IMR-90 (cell line): ENCODE results near the gene MMP3. TPM values are rescaled to one million over a fixed set of nuclear protein-coding genes. Genes with fewer than 3 reads are reported as not detected.

ENCODE experiments used
- ATAC-seq: fragments of 200-7000 bp; cut with Tn5 transposase; 2 replicates; pipeline ENCODE4 v1.9.1; 2020; ENCODE audit warnings: low read depth, mild to moderate bottlenecking, moderate library complexity
- BruUV-seq: library from RNA; stranded (reverse); fragments of 400-500 nt; replicated peaks from 2 replicates; lab custom pipeline; 2021; lab: Mats Ljungman, UMichigan
- CTCF ChIA-PET: fragments of 300-600 bp; formaldehyde crosslinking; extraction: SDS; loops from one replicate; lab custom pipeline; 2021; ENCODE audit warnings: antibody characterized with exemption; lab: Yijun Ruan, JAX
- POLR2A ChIA-PET: fragments of 300-600 bp; sonication (Branson Sonifier 250); formaldehyde crosslinking; loops from one replicate; lab custom pipeline; 2022; ENCODE audit warnings: antibody characterized with exemption; ENCODE audit not compliant: unreplicated experiment; lab: Charles Lee
- DNase-seq: peaks from one replicate; pipeline ENCODE4 v3.0.0; 2013
- H2AFZ ChIP-seq: replicated peaks from 2 replicates; pipeline ENCODE3; 2013; ENCODE audit warnings: low read length, mild to moderate bottlenecking; ENCODE audit not compliant: poor library complexity
- H2AK5ac ChIP-seq: 2 replicates; pipeline ENCODE4 v1.6.1; 2013; ENCODE audit warnings: low read depth, low read length, inconsistent platforms
- H2AK9ac ChIP-seq: replicated peaks from 2 replicates; pipeline ENCODE3; 2013; ENCODE audit warnings: mild to moderate bottlenecking, low read depth, low read length, moderate library complexity; ENCODE audit not compliant: poor library complexity
- H2BK120ac ChIP-seq: 2 replicates; pipeline ENCODE4 v1.6.1; 2013; ENCODE audit warnings: low read depth, low read length, inconsistent platforms
- H2BK15ac ChIP-seq: 3 replicates; pipeline ENCODE4 v1.6.1; 2013; ENCODE audit warnings: low read depth, low read length, inconsistent platforms
- H2BK20ac ChIP-seq: 2 replicates; pipeline ENCODE4 v1.6.1; 2013; ENCODE audit warnings: low read depth, mild to moderate bottlenecking, inconsistent platforms, low read length, moderate library complexity
- H2BK5ac ChIP-seq: 2 replicates; pipeline ENCODE4 v1.6.1; 2013; ENCODE audit warnings: mild to moderate bottlenecking, low read depth, low read length, inconsistent platforms; ENCODE audit not compliant: poor library complexity, severe bottlenecking
- H3K14ac ChIP-seq: replicated peaks from 2 replicates; pipeline ENCODE4 v1.6.1; 2013; ENCODE audit warnings: low read depth, low read length, inconsistent platforms
- H3K18ac ChIP-seq: 2 replicates; pipeline ENCODE4 v1.6.1; 2013; ENCODE audit warnings: low read depth, low read length, control low read depth
- H3K23ac ChIP-seq: 2 replicates; pipeline ENCODE4 v1.6.1; 2013; ENCODE audit warnings: low read depth, low read length, inconsistent platforms
- H3K27ac ChIP-seq: 2 replicates; pipeline ENCODE4 v1.5.1; 2013; ENCODE audit warnings: mild to moderate bottlenecking, control low read depth, low read length; ENCODE audit not compliant: insufficient read depth
- H3K27me3 ChIP-seq: 2 replicates; pipeline ENCODE4 v1.6.1; 2013; ENCODE audit warnings: low read length; ENCODE audit not compliant: control insufficient read depth, insufficient read depth
- H3K36me3 ChIP-seq: 2 replicates; pipeline ENCODE4 v1.6.1; 2013; ENCODE audit warnings: low read length, mixed read lengths; ENCODE audit not compliant: control insufficient read depth, insufficient read depth
- H3K4ac ChIP-seq: 2 replicates; pipeline ENCODE4 v1.6.1; 2013; ENCODE audit warnings: low read depth, low read length, inconsistent platforms
- H3K4me1 ChIP-seq: 2 replicates; pipeline ENCODE4 v1.6.1; 2013; ENCODE audit warnings: low read length, mixed read lengths; ENCODE audit not compliant: control insufficient read depth, insufficient read depth
- H3K4me2 ChIP-seq: 2 replicates; pipeline ENCODE4 v1.6.1; 2013; ENCODE audit warnings: low read depth, mild to moderate bottlenecking, control low read depth, low read length, moderate library complexity
- H3K4me3 ChIP-seq: 2 replicates; pipeline ENCODE4 v1.5.1; 2013; ENCODE audit warnings: low read depth, mild to moderate bottlenecking, control low read depth, low read length, moderate library complexity; ENCODE audit not compliant: insufficient read depth
- H3K56ac ChIP-seq: 2 replicates; pipeline ENCODE4 v1.6.1; 2013; ENCODE audit warnings: low read length, inconsistent platforms; ENCODE audit not compliant: insufficient read depth; ENCODE audit errors: extremely low read depth
- H3K79me1 ChIP-seq, 2 experiments: 2 replicates each; pipeline ENCODE4 v1.6.1; 2013; ENCODE audit warnings: low read length in 2 of 2, inconsistent platforms in 1 of 2, low read depth in 1 of 2
- H3K9ac ChIP-seq: 2 replicates; pipeline ENCODE4 v1.6.1; 2013; ENCODE audit warnings: low read depth, low read length, control low read depth
- H3K9me1 ChIP-seq: 2 replicates; pipeline ENCODE4 v1.6.1; 2013; ENCODE audit warnings: low read length, inconsistent platforms; ENCODE audit not compliant: insufficient read depth
- H3K9me3 ChIP-seq: 2 replicates; pipeline ENCODE4 v1.6.1; 2013; ENCODE audit warnings: low read length; ENCODE audit not compliant: control insufficient read depth, insufficient read depth
- H4K20me1 ChIP-seq: 2 replicates; pipeline ENCODE4 v1.6.1; 2013; ENCODE audit warnings: low read length, inconsistent platforms; ENCODE audit not compliant: insufficient read depth
- H4K5ac ChIP-seq: 2 replicates; pipeline ENCODE4 v1.6.1; 2013; ENCODE audit warnings: mild to moderate bottlenecking, low read depth, low read length, control low read depth
- H4K8ac ChIP-seq, 2 experiments: 2 replicates each; pipeline ENCODE4 v1.6.1; 2013; ENCODE audit warnings: low read depth in 2 of 2, low read length in 2 of 2, control low read depth in 1 of 2, inconsistent platforms in 1 of 2
- H4K91ac ChIP-seq: 2 replicates; pipeline ENCODE4 v1.6.1; 2013; ENCODE audit warnings: low read depth, low read length, inconsistent platforms; ENCODE audit not compliant: insufficient read depth
- CEBPB ChIP-seq: IDR thresholded peaks from 2 replicates; pipeline ENCODE4 v1.6.1; 2012; ENCODE audit warnings: low read depth, low read length, improper control_type of control experiment
- ELK1 ChIP-seq: fragments of 150-350 bp; IDR thresholded peaks from 2 replicates; pipeline ENCODE4 v1.6.1; 2016; ENCODE audit warnings: low read depth, mild to moderate bottlenecking, low read length, moderate library complexity, borderline replicate concordance
- MAFK ChIP-seq: IDR thresholded peaks from 2 replicates; pipeline ENCODE4 v1.6.1; 2012; ENCODE audit warnings: low read depth, low read length, improper control_type of control experiment
- MXI1 ChIP-seq: IDR thresholded peaks from 2 replicates; pipeline ENCODE4 v1.6.1; 2012; ENCODE audit warnings: low read depth, mild to moderate bottlenecking, low read length, moderate library complexity, borderline replicate concordance
- RFX5 ChIP-seq: IDR thresholded peaks from 2 replicates; pipeline ENCODE4 v1.8.0; 2012; ENCODE audit warnings: low read depth, mild to moderate bottlenecking, low read length, moderate library complexity
- WGBS, 2 experiments: methylation state at CpG; one replicate each; pipeline versions ENCODE4 v1.1.5 to v1.1.7; 2013; ENCODE audit warnings: missing lambda C conversion rate in 2 of 2; ENCODE audit not compliant: insufficient read length in 1 of 2; ENCODE audit errors: extremely low coverage in 2 of 2; 5-methylcytosine and 5-hydroxymethylcytosine counted together
- dilution Hi-C: fragments of 300-500 bp; cut with HindIII; formaldehyde crosslinking; loops from one replicate; pipeline ENCODE4 v1.14.3; 2018; ENCODE audit warnings: low sequenced_read_pairs; ENCODE audit not compliant: unreplicated experiment
- in situ Hi-C: fragments of 300-500 bp; cut with MboI; formaldehyde crosslinking; loops from 3 replicates; pipeline ENCODE4 v1.14.3; 2019; ENCODE audit warnings: low sequenced_read_pairs, inconsistent platforms, mixed read lengths
- intact Hi-C: fragments of 100-400 bp; cut with micrococcal nuclease; formaldehyde crosslinking; loops from 2 replicates; pipeline ENCODE4 v1.10.0; 2022
- polyA plus RNA-seq, 3 experiments: library from polyadenylated mRNA; depleted of rRNA; stranded (reverse); fragments of >200 nt; gene quantifications; 2 replicates each; pipeline ENCODE4 v1.2.3, GENCODE V29; 2012; ENCODE audit warnings: low replicate concordance in 1 of 3
- total RNA-seq: library from RNA; depleted of rRNA; stranded (reverse); fragments of >200 nt; gene quantifications from 2 replicates; pipeline ENCODE4 v1.2.3, GENCODE V29; 2012
- TF ChIP-seq, protein P1 (sequence below): fragments of 150-350 bp; IDR thresholded peaks from 2 replicates; pipeline ENCODE4 v1.6.1; 2017; ENCODE audit warnings: mild to moderate bottlenecking, antibody characterized with exemption, low read length, low read depth

MMP3 gene
- total and polyA plus RNA-seq, 2 of the 4 experiments (the other 2 are of a cell fraction): under 0.01 to 0.39 TPM

- no peak overlapping the region for H4K8ac ChIP-seq
- no peak overlapping the region for H3K4ac ChIP-seq
- H3K14ac ChIP-seq: no peak overlapping the region
- no peak overlapping the region for H2AK5ac ChIP-seq
- BruUV-seq: no TSS peak
- in situ Hi-C loops (no loop called here), dilution Hi-C loops (no loop called here), intact Hi-C loops (no loop called here)
- no peaks in the 10 kb centered on the region for H4K20me1 ChIP-seq
- H2BK20ac ChIP-seq: no peak overlapping the region
- no peak overlapping the region for H2BK15ac ChIP-seq
- WGBS, 2 experiments: no CpG with 5 or more reads among the region's 3 CpGs
- no peak overlapping the region for H2AK9ac ChIP-seq
- CTCF ChIA-PET: no interaction called here
- no peaks in the 10 kb centered on the region for H3K36me3 ChIP-seq
- no peak overlapping the region for H3K9ac ChIP-seq
- H2BK5ac ChIP-seq: no peak overlapping the region
- DNase-seq (peak; percentile 44), ATAC-seq (peak; percentile 40)
- POLR2A ChIA-PET: no interaction called here
- H4K5ac ChIP-seq: no peak overlapping the region
- H3K27ac ChIP-seq: no peak overlapping the region
- TF ChIP-seq MXI1: no peak
- TF ChIP-seq RFX5: no peak
- no peak for TF ChIP-seq MAFK
- TF ChIP-seq ELK1: no peak
- TF ChIP-seq, protein P1, sequence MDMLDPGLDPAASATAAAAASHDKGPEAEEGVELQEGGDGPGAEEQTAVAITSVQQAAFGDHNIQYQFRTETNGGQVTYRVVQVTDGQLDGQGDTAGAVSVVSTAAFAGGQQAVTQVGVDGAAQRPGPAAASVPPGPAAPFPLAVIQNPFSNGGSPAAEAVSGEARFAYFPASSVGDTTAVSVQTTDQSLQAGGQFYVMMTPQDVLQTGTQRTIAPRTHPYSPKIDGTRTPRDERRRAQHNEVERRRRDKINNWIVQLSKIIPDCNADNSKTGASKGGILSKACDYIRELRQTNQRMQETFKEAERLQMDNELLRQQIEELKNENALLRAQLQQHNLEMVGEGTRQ: no peak
- TF ChIP-seq CEBPB: 0 out of 2 replicates have a peak, but pooled peaks have one; percentile 21
- no peak overlapping the region for H4K91ac ChIP-seq
- H3K9me1 ChIP-seq: peaks cover 4% of the 10 kb centered on the region; the same call in 1 of the 2 replicates
- H3K4me3 ChIP-seq: no peak overlapping the region
- H3K4me1 ChIP-seq: peaks cover 2% of the 10 kb centered on the region; the same call in 1 of the 2 replicates
- peaks cover 6% of the 10 kb centered on the region for H3K27me3 ChIP-seq
- H3K23ac ChIP-seq: no peak overlapping the region
- no peak overlapping the region for H3K56ac ChIP-seq
- H3K79me1 ChIP-seq: no peaks in the 10 kb centered on the region
- H2AFZ ChIP-seq: no peak overlapping the region
- no peak overlapping the region for H2BK120ac ChIP-seq
- H3K18ac ChIP-seq: no peak overlapping the region
- no peaks in the 10 kb centered on the region for H3K9me3 ChIP-seq
- peak overlapping the region; percentile 45; the same call in 1 of the 2 replicates for H3K4me2 ChIP-seq
Measured at GRCh38 chr11:102868339-102868738, 24.9 kb upstream of the MMP3 start.
